HepG2 (cell line): ENCODE measurements around the gene GRPEL2. TPM values are rescaled to one million over a fixed set of nuclear protein-coding genes. Genes with fewer than 3 reads are reported as not detected.

Source experiments
- ATAC-seq: fragments of 200-7000 bp; cut with Tn5 transposase; 3 replicates; pipeline ENCODE4 v1.9.1; 2020; ENCODE audit warnings: mild to moderate bottlenecking, moderate library complexity
- BruUV-seq: library from RNA; stranded (reverse); fragments of 400-500 nt; replicated peaks from 2 replicates; lab custom pipeline; 2021; lab: Mats Ljungman, UMichigan
- CTCF ChIA-PET: fragments of 300-600 bp; formaldehyde crosslinking; extraction: SDS; loops from one replicate; lab custom pipeline; 2021; ENCODE audit warnings: low total read pairs, inconsistent platforms, low intra/inter-chr PET ratio; lab: Yijun Ruan, JAX
- POLR2A ChIA-PET: fragments of 350-600 bp; sonication (Branson Sonifier 250); formaldehyde crosslinking; loops from one replicate; lab custom pipeline; 2020; ENCODE audit warnings: antibody characterized with exemption, inconsistent platforms; lab: Yijun Ruan, JAX
- DNase-seq: peaks from one replicate; pipeline ENCODE4 v3.0.0-alpha.2; 2015; ENCODE audit warnings: low spot score
- FAIRE-seq: peaks from 3 replicates; lab custom pipeline; 2011; peaks lifted over from hg19 to GRCh38; lab: Jason Lieb, UNC
- H2AFZ ChIP-seq: one replicate; pipeline ENCODE4 v1.6.1; 2011; ENCODE audit warnings: low read length, inconsistent platforms
- H3K27ac ChIP-seq: fragments of 300-600 bp; 3 replicates; pipeline ENCODE4 v1.8.0; 2011; ENCODE audit warnings: mixed run types, mild to moderate bottlenecking, mixed read lengths, low read length, inconsistent platforms; ENCODE audit not compliant: insufficient read depth; ENCODE audit errors: extremely low read length
- H3K27me3 ChIP-seq, 2 experiments: fragments of 200-600 bp in 1 of 2; 2 replicates in 1 of 2; 3 replicates in 1 of 2; pipeline versions ENCODE4 v1.6.0 to v1.8.0; 2011; ENCODE audit warnings: low read length in 2 of 2, mild to moderate bottlenecking in 2 of 2, moderate library complexity in 2 of 2, inconsistent platforms in 1 of 2; ENCODE audit not compliant: insufficient read depth in 2 of 2, control insufficient read depth in 1 of 2
- H3K36me3 ChIP-seq, 2 experiments: fragments of 200-600 bp in 1 of 2; replicated peaks in 1 of 2; 2 replicates in 1 of 2; 3 replicates in 1 of 2; pipeline versions ENCODE4 v1.5.1 to v1.8.0; 2011; ENCODE audit warnings: low read length in 2 of 2, inconsistent platforms in 1 of 2; ENCODE audit not compliant: insufficient read depth in 2 of 2, control insufficient read depth in 1 of 2
- H3K4me1 ChIP-seq: 2 replicates; pipeline ENCODE4 v1.5.1; 2012; ENCODE audit warnings: low read length, inconsistent platforms; ENCODE audit not compliant: insufficient read depth
- H3K4me2 ChIP-seq: 2 replicates; pipeline ENCODE4 v1.6.0; 2011; ENCODE audit warnings: low read depth, low read length, inconsistent platforms
- H3K4me3 ChIP-seq, 3 experiments: fragments of 200-600 bp in 1 of 3; sonication (generic), shearing (Covaris generic) in 1 of 3; replicated peaks in 1 of 3; 2 replicates each; pipeline ENCODE4 v1.5.1; 2011 to 2016; ENCODE audit warnings: low read length in 3 of 3, inconsistent platforms in 2 of 3, low read depth in 2 of 3, mild to moderate bottlenecking in 2 of 3, control low read depth in 1 of 3, mixed read lengths in 1 of 3; ENCODE audit not compliant: insufficient read depth in 1 of 3
- H3K79me2 ChIP-seq: one replicate; pipeline ENCODE4 v1.6.1; 2011; ENCODE audit warnings: low read length, inconsistent platforms; ENCODE audit not compliant: insufficient read depth
- H3K9ac ChIP-seq: 2 replicates; pipeline ENCODE4 v1.6.0; 2011; ENCODE audit warnings: mild to moderate bottlenecking, low read depth, low read length, inconsistent platforms; ENCODE audit not compliant: insufficient read depth
- H3K9me3 ChIP-seq: 2 replicates; pipeline ENCODE4 v1.5.1; 2012; ENCODE audit warnings: mild to moderate bottlenecking, low read length
- H4K20me1 ChIP-seq: 2 replicates; pipeline ENCODE4 v1.6.0; 2011; ENCODE audit warnings: inconsistent platforms, mild to moderate bottlenecking, low read length, moderate library complexity; ENCODE audit not compliant: insufficient read depth
- NR2C2 ChIP-seq: sonication (generic); formaldehyde crosslinking; IDR thresholded peaks from 2 replicates; pipeline ENCODE4 v1.4.0; 2020; ENCODE audit warnings: missing genetic modification reagents, mild to moderate bottlenecking, moderate library complexity, borderline replicate concordance
- POGK ChIP-seq: sonication (generic); formaldehyde crosslinking; conservative IDR thresholded peaks from 2 replicates; pipeline ENCODE4 v1.8.0; 2022; ENCODE audit warnings: mild to moderate bottlenecking, moderate library complexity, missing genetic modification reagents
- TAF15 ChIP-seq: fragments of 200-400 bp; formaldehyde crosslinking; IDR thresholded peaks from one replicate; pipeline ENCODE4 v1.6.1; 2018; ENCODE audit warnings: mild to moderate bottlenecking, low read depth, low read length; ENCODE audit not compliant: poor library complexity, severe bottlenecking
- WGBS: methylation state at CpG from one replicate; pipeline ENCODE4 v1.1.6; 2017; ENCODE audit warnings: low lambda C conversion rate; 5-methylcytosine and 5-hydroxymethylcytosine counted together
- in situ Hi-C: cut with HindIII; loops from 2 replicates; pipeline ENCODE4 v1.10.0; 2017; ENCODE audit warnings: low pct_unique_long_range_greater_than_20kb; ENCODE audit not compliant: extremely low pct_ligation_motif_present
- intact Hi-C: fragments of 100-400 bp; cut with micrococcal nuclease; formaldehyde crosslinking; loops from one replicate; pipeline ENCODE4 v1.10.0; 2022; ENCODE audit not compliant: unreplicated experiment
- polyA plus RNA-seq, 8 experiments: library from polyadenylated mRNA; depleted of rRNA in 3 of 8; stranded (reverse) in 7 of 8; unstranded in 1 of 8; fragments of >200 nt; fragmentation: Illumina TruSeq in 4 of 8; extraction: Trizol in 4 of 8; gene quantifications; 2 replicates each; pipeline versions ENCODE4 v1.2.1 to v1.2.3, GENCODE V29; 2011 to 2016; ENCODE audit warnings: low read depth in 4 of 8, missing spikeins in 1 of 8, mixed read lengths in 1 of 8; ENCODE audit not compliant: insufficient read depth in 1 of 8
- total RNA-seq, 5 experiments: library from RNA; depleted of rRNA; stranded (reverse); fragments of >200 nt; fragmentation: Illumina TruSeq; extraction: Trizol; gene quantifications; 2 replicates each; pipeline ENCODE4 v1.2.3, GENCODE V29; 2016; ENCODE audit warnings: low read depth in 1 of 5
- TF ChIP-seq, protein P1 (sequence below): sonication (generic); formaldehyde crosslinking; IDR thresholded peaks from 2 replicates; pipeline ENCODE4 v1.8.0; 2022; ENCODE audit warnings: missing genetic modification reagents, mild to moderate bottlenecking, borderline replicate concordance
- TF ChIP-seq, protein P2 (sequence below): sonication (generic); formaldehyde crosslinking; IDR thresholded peaks from 2 replicates; pipeline ENCODE4; 2020; ENCODE audit warnings: missing genetic modification reagents, mild to moderate bottlenecking, borderline replicate concordance

GRPEL2 gene
- total and polyA plus RNA-seq, 2 of the 13 experiments (the other 11 are each of a cell fraction or from before 2014, with no cell fraction given), result 13.1 to 16.6 TPM

DNA sequence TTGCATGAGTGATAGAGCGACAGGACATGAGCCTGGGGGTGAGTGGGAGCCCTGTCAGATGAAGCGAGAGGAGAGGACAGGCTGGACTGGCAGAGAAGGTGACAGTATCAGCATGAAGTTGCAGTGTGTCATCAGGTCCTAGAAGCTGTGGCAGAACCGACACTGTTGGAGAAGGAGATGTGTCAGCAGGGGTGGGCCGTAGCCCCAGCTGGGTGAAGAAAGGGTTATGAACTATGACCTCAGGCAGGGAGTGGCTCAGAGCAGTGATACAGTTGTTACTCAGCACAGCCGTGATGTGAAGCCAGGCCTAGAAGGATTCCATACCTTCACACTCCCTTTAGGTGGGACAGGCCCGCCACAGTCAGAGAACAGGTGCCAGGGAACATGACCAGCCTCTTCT, 20.1 kb downstream of the GRPEL2 start:
- no peak overlapping the region for H3K4me2 ChIP-seq
- H3K9ac ChIP-seq, result no peak overlapping the region
- H3K4me1 ChIP-seq, result peaks cover 41% of the 10 kb centered on the region
- H3K79me2 ChIP-seq, result no peaks in the 10 kb centered on the region
- ATAC-seq (no peak), FAIRE-seq (no peak), DNase-seq (no peak)
- H2AFZ ChIP-seq, result no peak overlapping the region
- H3K4me3 ChIP-seq, result no peak overlapping the region
- in situ Hi-C loops (loop anchor here (5.0 kb wide), 1 partner anchor 197 kb away; no protein-coding TSS in a partner anchor), intact Hi-C loops (no loop called here)
- H3K36me3 ChIP-seq, result no peaks in the 10 kb centered on the region
- BruUV-seq, result no TSS peak
- no peaks in the 10 kb centered on the region for H3K9me3 ChIP-seq
- no peaks in the 10 kb centered on the region for H4K20me1 ChIP-seq
- ChIA-PET POLR2A (interaction anchor here (1.3 kb wide), 1 partner anchor 45 kb away, joined by 4 read pairs; no protein-coding TSS in a partner anchor), CTCF (interaction anchor here (1.1 kb wide), 1 partner anchor 48 kb away, joined by 3 read pairs; no protein-coding TSS in a partner anchor)
- WGBS, result 22% methylated on average over 3 of the region's 6 CpGs
- H3K27ac ChIP-seq, result no peak overlapping the region
- no peaks in the 10 kb centered on the region; a peak in 1 of 5 replicates for H3K27me3 ChIP-seq
- TF ChIP-seq, protein P1, sequence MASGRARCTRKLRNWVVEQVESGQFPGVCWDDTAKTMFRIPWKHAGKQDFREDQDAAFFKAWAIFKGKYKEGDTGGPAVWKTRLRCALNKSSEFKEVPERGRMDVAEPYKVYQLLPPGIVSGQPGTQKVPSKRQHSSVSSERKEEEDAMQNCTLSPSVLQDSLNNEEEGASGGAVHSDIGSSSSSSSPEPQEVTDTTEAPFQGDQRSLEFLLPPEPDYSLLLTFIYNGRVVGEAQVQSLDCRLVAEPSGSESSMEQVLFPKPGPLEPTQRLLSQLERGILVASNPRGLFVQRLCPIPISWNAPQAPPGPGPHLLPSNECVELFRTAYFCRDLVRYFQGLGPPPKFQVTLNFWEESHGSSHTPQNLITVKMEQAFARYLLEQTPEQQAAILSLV (CRISPR knock-in tag), result no peak
- TF ChIP-seq TAF15, result no peak
- TF ChIP-seq POGK (CRISPR knock-in tag), result no peak
- TF ChIP-seq NR2C2 (CRISPR knock-in tag), result peak; percentile 55; the same call in 1 of the 2 replicates
- TF ChIP-seq, protein P2, sequence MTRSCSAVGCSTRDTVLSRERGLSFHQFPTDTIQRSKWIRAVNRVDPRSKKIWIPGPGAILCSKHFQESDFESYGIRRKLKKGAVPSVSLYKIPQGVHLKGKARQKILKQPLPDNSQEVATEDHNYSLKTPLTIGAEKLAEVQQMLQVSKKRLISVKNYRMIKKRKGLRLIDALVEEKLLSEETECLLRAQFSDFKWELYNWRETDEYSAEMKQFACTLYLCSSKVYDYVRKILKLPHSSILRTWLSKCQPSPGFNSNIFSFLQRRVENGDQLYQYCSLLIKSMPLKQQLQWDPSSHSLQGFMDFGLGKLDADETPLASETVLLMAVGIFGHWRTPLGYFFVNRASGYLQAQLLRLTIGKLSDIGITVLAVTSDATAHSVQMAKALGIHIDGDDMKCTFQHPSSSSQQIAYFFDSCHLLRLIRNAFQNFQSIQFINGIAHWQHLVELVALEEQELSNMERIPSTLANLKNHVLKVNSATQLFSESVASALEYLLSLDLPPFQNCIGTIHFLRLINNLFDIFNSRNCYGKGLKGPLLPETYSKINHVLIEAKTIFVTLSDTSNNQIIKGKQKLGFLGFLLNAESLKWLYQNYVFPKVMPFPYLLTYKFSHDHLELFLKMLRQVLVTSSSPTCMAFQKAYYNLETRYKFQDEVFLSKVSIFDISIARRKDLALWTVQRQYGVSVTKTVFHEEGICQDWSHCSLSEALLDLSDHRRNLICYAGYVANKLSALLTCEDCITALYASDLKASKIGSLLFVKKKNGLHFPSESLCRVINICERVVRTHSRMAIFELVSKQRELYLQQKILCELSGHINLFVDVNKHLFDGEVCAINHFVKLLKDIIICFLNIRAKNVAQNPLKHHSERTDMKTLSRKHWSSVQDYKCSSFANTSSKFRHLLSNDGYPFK (CRISPR knock-in tag), result no peak
